Smooth muscle cell (in vitro differentiated cells): ENCODE data around the gene AKR1B1. TPM values are rescaled to one million over a fixed set of nuclear protein-coding genes. Genes with fewer than 3 reads are reported as not detected.

ENCODE experiments used
- DNase-seq: peaks from one replicate; lab custom pipeline; 2025; ENCODE audit not compliant: unreplicated experiment; lab: John Stamatoyannopoulos, UW
- H2AFZ ChIP-seq: fragments of 200-600 bp; sonication (generic); 2 replicates; pipeline ENCODE4 v1.6.0; 2016; ENCODE audit warnings: antibody characterized with exemption, low read depth, mild to moderate bottlenecking
- H3F3A ChIP-seq: fragments of 200-600 bp; sonication (generic); 2 replicates; pipeline ENCODE4 v1.6.0; 2017; ENCODE audit warnings: antibody characterized with exemption, low read depth
- H3K27ac ChIP-seq: fragments of 200-600 bp; sonication (generic); 2 replicates; pipeline ENCODE4 v1.5.1; 2016; ENCODE audit warnings: low read depth, mild to moderate bottlenecking
- H3K27me3 ChIP-seq: fragments of 200-600 bp; sonication (generic); 2 replicates; pipeline ENCODE4 v1.6.1; 2016; ENCODE audit warnings: low read depth, mild to moderate bottlenecking
- H3K36me3 ChIP-seq: fragments of 200-600 bp; sonication (generic); 2 replicates; pipeline ENCODE4 v1.5.1; 2016; ENCODE audit warnings: low read depth
- H3K4me1 ChIP-seq: fragments of 200-600 bp; sonication (generic); 2 replicates; pipeline ENCODE4 v1.5.1; 2016; ENCODE audit warnings: low read depth
- H3K4me2 ChIP-seq: fragments of 200-600 bp; sonication (generic); 2 replicates; pipeline ENCODE4 v1.6.0; 2016; ENCODE audit warnings: mild to moderate bottlenecking
- H3K4me3 ChIP-seq: fragments of 200-600 bp; sonication (generic); 2 replicates; pipeline ENCODE4 v1.5.1; 2016; ENCODE audit warnings: mild to moderate bottlenecking
- H3K79me2 ChIP-seq: fragments of 200-600 bp; sonication (generic); 2 replicates; pipeline ENCODE4 v1.6.0; 2016; ENCODE audit warnings: low read depth, mild to moderate bottlenecking
- H3K9ac ChIP-seq: fragments of 200-600 bp; sonication (generic); 2 replicates; pipeline ENCODE4 v1.6.0; 2016; ENCODE audit warnings: low read depth
- H3K9me3 ChIP-seq: fragments of 200-600 bp; sonication (generic); replicated peaks from 2 replicates; pipeline ENCODE4 v1.5.1; 2016; ENCODE audit warnings: low read depth
- H4K20me1 ChIP-seq: fragments of 200-600 bp; sonication (generic); 2 replicates; pipeline ENCODE4 v1.6.0; 2016; ENCODE audit warnings: low read depth
- WGBS: methylation state at CpG from one replicate; pipeline ENCODE4 v1.1.7; 2016; ENCODE audit warnings: low lambda C conversion rate; 5-methylcytosine and 5-hydroxymethylcytosine counted together
- polyA plus RNA-seq: library from polyadenylated mRNA; unstranded; fragments of >200 nt; fragmentation: Nextera tagmentation; extraction: Ambion mirVana; gene quantifications from 2 replicates; pipeline ENCODE4 v1.2.1, GENCODE V29; 2016
- total RNA-seq: library from RNA; depleted of rRNA; stranded (reverse); fragments of >200 nt; gene quantifications from 2 replicates; pipeline ENCODE4 v1.2.3, GENCODE V29; 2014
- TF ChIP-seq, protein P1 (sequence below): fragments of 200-600 bp; sonication (generic); IDR thresholded peaks from 2 replicates; pipeline ENCODE4 v1.5.1; 2017; ENCODE audit warnings: borderline replicate concordance, mild to moderate bottlenecking, antibody characterized with exemption; ENCODE audit not compliant: insufficient read depth, poor library complexity, severe bottlenecking

The AKR1B1 gene
- total and polyA plus RNA-seq, 2 experiments from 2014 or later: 75.7 to 122 TPM

DNA sequence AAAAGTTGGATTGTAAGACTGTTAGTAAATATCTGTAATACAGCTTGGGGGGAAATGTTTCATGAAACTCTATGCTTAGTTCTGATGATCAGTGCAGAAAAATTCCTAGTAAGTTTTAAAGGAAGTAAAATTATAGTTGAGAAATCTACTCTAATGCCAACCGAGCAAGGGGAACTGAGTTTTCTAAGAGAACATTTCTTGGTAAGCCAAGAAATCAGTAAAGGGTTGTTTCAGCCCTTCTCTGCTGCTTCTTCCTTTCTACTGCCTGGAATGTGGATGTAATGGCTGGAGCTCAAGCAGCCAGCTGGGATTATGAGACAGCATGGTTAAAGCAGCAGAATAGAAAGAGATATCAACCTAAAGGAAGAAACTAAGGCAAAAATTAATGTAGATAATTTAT is 15.9 kb upstream of the AKR1B1 start:
- Histone ChIP-seq H3K9ac (no peak overlapping the region), H3K27me3 (no peaks in the 10 kb centered on the region), H3F3A (peaks cover 21% of the 10 kb centered on the region), H3K4me1 (peaks cover 7% of the 10 kb centered on the region), H3K27ac (peak overlapping the region; percentile 32), H3K4me2 (no peak overlapping the region), H4K20me1 (no peaks in the 10 kb centered on the region), H3K9me3 (no peaks in the 10 kb centered on the region), H3K4me3 (no peak overlapping the region), H3K79me2 (no peaks in the 10 kb centered on the region), H3K36me3 (no peaks in the 10 kb centered on the region), H2AFZ (no peak overlapping the region)
- no peak for DNase-seq
- WGBS: 96% methylated on average over 1 of the region's 1 CpG
- TF ChIP-seq, protein P1, sequence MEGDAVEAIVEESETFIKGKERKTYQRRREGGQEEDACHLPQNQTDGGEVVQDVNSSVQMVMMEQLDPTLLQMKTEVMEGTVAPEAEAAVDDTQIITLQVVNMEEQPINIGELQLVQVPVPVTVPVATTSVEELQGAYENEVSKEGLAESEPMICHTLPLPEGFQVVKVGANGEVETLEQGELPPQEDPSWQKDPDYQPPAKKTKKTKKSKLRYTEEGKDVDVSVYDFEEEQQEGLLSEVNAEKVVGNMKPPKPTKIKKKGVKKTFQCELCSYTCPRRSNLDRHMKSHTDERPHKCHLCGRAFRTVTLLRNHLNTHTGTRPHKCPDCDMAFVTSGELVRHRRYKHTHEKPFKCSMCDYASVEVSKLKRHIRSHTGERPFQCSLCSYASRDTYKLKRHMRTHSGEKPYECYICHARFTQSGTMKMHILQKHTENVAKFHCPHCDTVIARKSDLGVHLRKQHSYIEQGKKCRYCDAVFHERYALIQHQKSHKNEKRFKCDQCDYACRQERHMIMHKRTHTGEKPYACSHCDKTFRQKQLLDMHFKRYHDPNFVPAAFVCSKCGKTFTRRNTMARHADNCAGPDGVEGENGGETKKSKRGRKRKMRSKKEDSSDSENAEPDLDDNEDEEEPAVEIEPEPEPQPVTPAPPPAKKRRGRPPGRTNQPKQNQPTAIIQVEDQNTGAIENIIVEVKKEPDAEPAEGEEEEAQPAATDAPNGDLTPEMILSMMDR: no peak

DNA sequence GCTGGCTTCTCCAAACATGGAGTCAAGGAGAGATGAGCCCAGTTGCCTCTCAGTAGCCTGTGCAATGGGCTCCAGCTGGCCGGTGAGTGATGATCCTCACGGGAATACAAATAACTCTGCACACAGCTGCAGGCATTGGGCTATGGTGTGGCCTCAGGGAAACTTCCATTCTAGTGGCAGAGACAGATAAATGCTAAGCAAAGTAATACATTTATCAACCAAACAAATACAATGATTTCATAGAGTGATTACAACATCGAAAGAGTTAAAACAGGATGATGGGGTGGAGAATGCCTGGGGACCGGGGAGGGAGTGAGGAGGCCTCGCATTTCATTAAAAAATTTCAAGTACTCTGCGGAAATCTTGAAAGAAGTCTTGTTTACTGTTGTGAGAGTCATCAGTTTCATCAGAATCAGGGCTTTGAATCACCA is 15.0 kb upstream of the AKR1B1 start:
- H3F3A ChIP-seq: peaks cover 12% of the 10 kb centered on the region
- H3K79me2 ChIP-seq: no peaks in the 10 kb centered on the region
- no peak overlapping the region for H3K4me3 ChIP-seq
- 30% methylated on average over 6 of the region's 6 CpGs for WGBS
- no peak overlapping the region for H3K4me2 ChIP-seq
- H3K9ac ChIP-seq: no peak overlapping the region
- H3K27ac ChIP-seq: peak overlapping the region; percentile 32
- H3K9me3 ChIP-seq: no peaks in the 10 kb centered on the region
- no peak for DNase-seq
- H3K27me3 ChIP-seq: no peaks in the 10 kb centered on the region
- no peaks in the 10 kb centered on the region for H4K20me1 ChIP-seq
- TF ChIP-seq, protein P1: no peak
- peaks cover 7% of the 10 kb centered on the region for H3K4me1 ChIP-seq
- H3K36me3 ChIP-seq: no peaks in the 10 kb centered on the region
- H2AFZ ChIP-seq: peak overlapping the region; percentile 84

DNA sequence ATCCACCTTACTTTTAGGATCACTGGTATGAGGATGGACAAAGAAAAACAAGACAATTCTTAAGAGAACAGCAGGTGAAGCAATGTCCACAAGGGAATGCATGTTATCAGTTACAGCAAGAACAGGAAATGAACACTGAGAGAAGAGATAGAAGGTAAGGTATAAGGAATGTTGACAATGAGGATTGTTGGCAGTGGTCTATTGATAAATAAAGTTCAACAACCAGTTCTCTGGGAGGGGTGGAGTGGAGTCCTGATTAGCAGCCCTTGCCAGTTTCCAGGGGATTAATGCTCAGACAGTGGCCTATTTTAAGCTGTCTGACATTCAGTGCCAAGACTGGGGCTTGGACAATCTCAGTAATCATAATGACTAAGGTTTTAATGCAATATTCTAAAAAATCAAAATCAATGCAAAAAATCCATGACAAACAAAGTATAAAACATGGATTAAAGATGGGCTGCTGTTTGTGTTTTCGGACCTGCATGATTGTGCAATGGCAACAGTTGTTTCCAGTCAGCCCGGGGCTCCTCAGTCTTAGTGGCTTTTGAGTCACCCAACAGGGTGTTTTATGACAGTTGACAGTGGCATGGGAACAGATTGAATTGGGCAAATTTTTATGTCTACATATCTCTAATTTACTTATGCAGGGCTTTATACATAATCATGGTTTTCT is 13.8 kb upstream of the AKR1B1 start:
- Histone ChIP-seq H4K20me1 (no peaks in the 10 kb centered on the region), H3K27ac (no peak overlapping the region), H3K4me3 (no peak overlapping the region), H3K9me3 (no peaks in the 10 kb centered on the region), H3K27me3 (no peaks in the 10 kb centered on the region), H3K9ac (no peak overlapping the region), H2AFZ (no peak overlapping the region), H3K4me2 (no peak overlapping the region), H3K36me3 (no peaks in the 10 kb centered on the region), H3K4me1 (peaks cover 2% of the 10 kb centered on the region), H3K79me2 (no peaks in the 10 kb centered on the region), H3F3A (peaks cover 10% of the 10 kb centered on the region)
- DNase-seq: no peak
- 42% methylated on average over 2 of the region's 2 CpGs for WGBS
- TF ChIP-seq, protein P1: no peak

DNA sequence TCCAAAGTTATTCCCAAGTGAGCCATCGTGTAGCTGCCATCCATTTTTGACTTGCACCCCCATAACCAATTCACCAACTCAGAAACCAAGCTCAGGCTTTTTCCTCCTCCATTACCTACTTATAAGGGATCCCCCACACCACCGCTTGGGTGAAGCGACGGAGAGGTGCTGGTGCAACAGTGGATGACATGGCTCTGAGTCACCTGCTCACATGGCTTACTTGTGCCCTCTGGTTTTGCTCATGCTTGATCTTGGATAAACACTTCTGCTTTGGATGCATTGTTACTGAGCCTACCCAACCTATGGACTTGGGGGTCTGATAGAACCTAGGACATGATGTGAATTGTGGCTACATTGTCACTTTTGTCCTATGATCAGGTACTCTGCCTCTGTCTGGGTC is 12.0 kb upstream of the AKR1B1 start:
- Histone ChIP-seq H3K4me3 (no peak overlapping the region), H4K20me1 (no peaks in the 10 kb centered on the region), H3F3A (no peaks in the 10 kb centered on the region), H3K4me2 (no peak overlapping the region), H3K27ac (no peak overlapping the region), H2AFZ (no peak overlapping the region), H3K36me3 (no peaks in the 10 kb centered on the region), H3K9ac (no peak overlapping the region), H3K27me3 (no peaks in the 10 kb centered on the region), H3K9me3 (no peaks in the 10 kb centered on the region), H3K79me2 (no peaks in the 10 kb centered on the region), H3K4me1 (no peaks in the 10 kb centered on the region)
- DNase-seq: no peak
- 68% methylated on average over 4 of the region's 4 CpGs for WGBS
- TF ChIP-seq, protein P1: no peak
